Measurements from ENCODE around the gene RABGAP1L.

Gene RABGAP1L

DNA sequence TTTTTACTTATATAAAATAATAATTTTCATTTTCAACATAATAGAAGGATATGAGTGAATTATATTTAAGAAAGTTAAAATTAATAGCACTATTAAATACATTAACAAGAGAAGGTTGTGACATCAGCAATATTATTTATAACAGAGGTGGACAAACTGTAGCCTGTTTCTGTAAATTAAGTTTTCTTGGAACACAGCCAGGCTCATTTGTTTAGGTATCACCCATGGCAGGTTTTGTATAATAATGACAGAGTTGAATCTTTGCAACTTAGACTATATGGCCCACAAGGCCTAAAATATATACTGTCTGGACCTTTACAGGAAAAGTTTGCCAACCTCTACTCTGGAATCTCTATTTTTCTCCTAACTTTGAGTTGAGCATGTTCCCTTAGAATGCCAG, 797.7 kb downstream of the RABGAP1L start:
- DNase-seq: no peak

- DNase-seq: no peak
Measured at GRCh38 chr1:174957829-174958228, 798.5 kb downstream of the RABGAP1L start.

- no peak for DNase-seq
Measured at GRCh38 chr1:174958396-174958795, 799.1 kb downstream of the RABGAP1L start.

- DNase-seq: no peak
Measured at GRCh38 chr1:174960362-174960761, 801.0 kb downstream of the RABGAP1L start.

DNA sequence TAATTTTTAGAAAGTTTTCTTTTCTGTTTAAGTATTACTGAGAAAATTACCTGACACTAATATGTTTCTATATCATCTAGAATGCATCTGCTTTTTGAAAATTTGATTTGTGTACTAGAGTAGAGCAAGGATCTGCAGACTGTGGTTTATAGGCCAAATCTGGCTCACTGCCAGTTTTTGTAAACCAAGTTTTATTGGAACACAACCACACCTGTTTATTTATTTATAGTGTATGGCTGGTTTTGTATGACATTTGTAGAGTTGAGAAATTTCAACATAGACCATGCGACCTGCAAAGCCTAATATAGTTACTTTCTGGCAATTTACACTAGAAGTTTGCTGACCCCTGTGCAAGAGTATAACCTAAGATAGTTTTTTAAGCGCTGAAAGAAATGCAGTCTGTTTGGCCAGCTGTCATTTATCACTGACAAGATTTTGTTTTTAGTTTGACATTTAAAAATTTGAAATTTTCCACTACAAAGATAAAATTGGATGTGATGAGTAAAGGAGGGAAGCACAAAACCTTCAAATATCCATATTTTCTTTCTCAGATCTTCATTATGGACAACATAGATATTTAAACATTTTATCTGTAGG, 804.3 kb downstream of the RABGAP1L start:
- no peak for DNase-seq

DNA sequence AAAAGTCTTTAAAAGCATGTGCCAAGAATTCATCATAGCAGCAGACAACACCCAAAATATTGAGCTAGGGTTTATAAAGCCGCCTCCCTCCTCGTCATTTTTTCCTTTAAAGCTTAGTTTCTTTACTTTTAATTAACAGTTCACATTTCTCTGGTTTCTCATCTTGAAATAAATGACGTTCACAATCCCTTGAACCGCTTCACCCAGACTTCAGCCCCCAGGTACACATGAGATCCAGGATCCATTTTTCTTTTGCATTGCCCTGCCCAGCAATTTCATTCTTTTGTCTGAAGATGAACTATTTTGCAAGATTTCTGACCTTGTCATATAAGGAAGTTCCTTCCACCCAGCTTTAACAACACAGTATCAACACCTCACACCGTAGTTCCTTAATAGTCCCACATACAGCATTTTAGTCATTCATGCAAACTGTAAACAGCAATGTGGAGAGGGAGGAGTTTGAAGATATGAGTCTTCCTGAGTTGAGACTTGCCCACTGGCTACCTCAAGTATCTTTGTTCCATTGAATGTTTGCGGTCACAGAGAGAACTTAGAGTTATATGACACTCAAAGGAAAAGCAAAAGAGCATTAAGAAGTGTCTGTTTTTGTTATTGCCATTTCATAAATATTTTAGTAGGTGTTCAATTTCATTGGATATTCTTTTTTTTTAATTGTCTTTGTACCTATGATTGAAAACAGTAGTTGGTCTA, 805.1 kb downstream of the RABGAP1L start:
- DNase-seq: no peak

DNA sequence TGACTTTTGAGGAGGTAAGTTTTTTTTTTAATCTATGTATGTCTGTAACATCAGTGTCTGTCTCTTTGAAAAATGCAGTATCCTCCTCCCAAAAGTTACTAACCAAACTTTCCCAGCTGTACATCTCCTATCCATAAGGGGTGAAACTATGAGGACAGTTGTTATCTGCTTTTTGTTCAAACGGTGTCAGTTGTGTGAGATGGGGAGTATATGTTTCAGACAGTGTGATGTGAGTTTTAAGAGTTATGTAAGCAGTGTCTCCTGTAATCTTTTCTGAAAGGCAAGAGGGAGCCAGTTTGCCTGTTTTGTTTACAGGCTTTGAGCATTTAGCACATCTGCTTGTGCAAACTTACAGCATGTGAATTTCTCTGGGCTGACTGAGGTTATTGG, 805.6 kb downstream of the RABGAP1L start:
- no peak for DNase-seq

GRCh38 chr1:174965362-174966007, 806.2 kb downstream of the RABGAP1L start:
- peak in 24 of 56 donors; percentile 3 to 51 (median 22) for DNase-seq

DNA sequence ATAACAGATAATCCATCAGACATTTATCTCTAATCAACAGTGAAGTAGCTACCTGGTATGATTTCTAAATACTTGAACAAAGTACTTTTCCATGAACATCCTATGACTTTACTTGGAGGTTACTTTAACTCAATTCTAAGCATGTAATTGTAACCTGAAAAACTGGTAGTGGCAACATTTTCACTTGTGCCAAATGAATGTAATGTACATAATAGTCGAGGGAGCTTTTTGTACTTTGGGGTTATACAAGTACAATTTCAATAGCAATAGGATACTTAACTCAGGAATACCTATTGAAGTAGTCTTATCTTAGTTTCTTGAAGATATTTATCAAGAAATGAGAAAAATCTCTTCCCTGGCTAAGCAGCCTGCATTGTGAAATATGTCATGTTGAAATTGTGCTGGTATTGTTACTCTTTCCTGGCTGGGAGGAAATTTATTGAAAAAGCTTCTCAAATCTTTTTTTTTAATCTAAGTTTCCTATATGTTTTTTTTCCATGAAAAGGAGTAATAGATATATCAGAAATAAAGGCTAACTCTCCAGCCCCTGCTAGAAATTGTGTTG, 806.8 kb downstream of the RABGAP1L start:
- no peak for DNase-seq

DNA sequence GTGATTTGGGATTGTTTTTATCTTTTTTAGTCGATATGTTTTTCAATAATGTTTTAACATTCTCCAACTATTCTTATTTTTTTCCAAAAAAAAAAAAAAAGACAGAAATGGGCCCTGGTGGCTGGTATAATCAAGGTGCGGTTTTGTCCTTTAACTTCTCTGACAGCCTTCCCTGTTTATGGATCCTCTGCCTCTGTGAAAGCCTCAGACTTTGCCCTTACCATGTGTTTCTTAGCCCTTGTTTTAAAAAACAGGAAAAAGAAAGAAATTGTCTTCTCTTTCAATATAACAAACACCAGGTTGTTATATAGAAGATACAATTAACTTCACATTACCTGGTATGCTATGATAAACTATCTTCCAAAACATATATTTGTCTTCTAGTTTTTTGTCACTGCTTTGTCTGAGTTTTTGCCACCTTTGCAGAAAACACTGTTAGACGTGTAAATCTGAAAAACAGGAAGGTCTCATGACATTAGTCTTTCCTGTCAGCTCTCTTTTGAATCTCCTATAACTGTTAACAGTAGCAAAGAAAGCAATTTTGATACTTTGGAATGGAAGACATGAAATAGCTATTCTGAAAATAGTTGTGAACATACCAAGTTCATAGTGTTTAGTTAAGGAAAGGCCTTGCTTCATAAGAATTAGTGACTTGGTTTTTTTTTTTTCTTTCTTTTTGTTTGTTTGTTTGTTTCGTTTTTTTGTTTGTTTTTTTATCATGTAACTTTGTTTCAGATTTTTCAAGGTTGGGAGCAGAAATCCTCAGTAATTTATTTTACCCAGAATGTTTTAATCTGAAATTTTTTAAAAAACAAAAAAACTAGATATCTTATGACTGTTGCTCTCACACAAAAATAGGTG, 808.8 kb downstream of the RABGAP1L start:
- no peak for DNase-seq

DNA sequence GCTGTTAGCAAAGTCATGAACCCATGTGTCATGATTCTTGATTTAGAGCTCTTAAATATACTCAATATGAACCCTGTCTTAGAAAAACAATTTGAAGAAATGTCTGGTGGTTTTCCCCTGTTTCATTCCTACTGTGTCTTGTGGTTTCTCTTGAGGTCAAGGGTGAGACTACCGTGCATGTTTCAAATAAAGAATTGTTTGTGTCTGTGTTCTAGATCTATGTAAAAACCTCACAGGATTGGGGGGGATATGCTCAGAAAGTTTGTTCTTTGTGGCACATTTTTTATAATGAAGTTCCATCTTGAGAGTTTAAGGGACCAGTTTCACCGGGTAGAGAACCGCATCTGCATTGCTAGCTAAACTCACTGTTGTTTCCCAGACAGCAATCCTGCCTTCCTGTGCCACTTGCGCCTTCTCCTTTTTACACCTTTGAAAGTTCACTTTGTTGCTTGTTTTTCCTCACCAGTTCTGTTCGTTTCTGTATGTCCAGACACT, 809.5 kb downstream of the RABGAP1L start:
- DNase-seq: no peak

GRCh38 chr1:174969977-174970376, 810.7 kb downstream of the RABGAP1L start:
- no peak for DNase-seq

DNA sequence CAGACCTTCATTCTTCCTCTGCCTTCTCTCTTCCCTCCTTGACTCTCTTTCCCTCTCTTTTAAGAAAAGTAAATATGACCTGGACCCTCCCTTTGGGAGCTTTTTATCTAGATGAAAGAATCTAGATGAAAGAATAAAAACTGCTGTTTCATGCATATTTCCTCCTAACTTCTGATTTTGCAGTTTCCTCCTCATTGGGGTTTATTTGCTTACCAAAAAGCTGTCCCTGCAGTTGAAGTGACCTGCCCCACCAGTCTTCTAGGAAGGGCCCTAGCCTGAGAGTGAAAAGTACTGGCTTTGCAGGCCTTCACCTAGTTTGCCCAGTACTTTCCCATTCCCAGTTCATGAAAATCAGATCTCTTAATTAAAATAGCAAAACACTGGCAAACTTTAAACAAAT, 812.1 kb downstream of the RABGAP1L start:
- DNase-seq: no peak

DNA sequence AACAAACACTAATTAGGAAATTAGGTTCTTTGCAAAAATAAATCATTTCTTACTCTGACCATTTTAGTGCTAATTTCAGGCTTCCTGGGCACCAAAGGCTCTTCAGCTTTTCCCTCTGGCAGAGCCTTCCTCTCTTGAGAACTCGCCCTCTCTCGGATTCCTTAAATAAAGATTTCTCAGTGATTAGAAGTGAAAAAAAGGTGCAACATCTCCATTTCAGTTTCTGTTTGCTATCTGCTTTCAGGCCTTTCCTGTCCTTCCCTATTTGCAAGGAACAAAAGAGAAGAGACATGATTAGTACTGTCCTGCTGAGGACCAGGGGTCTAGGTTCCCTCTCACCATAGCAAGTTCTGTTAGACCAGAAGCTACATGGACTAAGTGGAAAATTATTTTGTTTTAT, 812.6 kb downstream of the RABGAP1L start:
- no peak for DNase-seq

GRCh38 chr1:174974711-174975119, 815.4 kb downstream of the RABGAP1L start:
- peak in 1 of 56 donors; percentile 5 for DNase-seq

GRCh38 chr1:174975764-174976163, 816.4 kb downstream of the RABGAP1L start:
- DNase-seq: no peak

- DNase-seq: peak in 3 of 56 donors; percentile 7 to 36 (median 20)
Measured at GRCh38 chr1:174976436-174977108, 817.3 kb downstream of the RABGAP1L start.

- peak in 2 of 56 donors; percentile 27 to 32 for DNase-seq
Measured at GRCh38 chr1:174982971-174983689, 823.8 kb downstream of the RABGAP1L start.

DNA sequence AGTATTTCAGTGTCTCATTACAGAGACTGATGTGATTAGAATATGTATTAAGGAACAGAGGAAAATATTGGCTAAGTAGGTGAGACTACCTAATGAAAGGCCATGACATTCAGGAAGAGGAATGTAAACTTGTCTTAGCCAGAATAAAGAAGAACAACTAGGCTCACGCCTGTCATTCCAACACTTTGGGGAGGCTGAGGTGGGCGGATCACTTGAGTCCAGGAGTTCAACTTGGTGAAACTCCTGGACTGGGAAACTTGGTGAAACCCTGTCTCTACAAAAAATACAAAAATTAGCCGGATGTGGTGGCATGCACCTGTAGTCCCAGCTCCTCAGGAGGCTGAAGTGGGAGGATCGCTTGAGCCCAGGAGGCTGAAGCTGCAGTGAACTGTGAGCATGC, 825.6 kb downstream of the RABGAP1L start:
- DNase-seq: no peak

GRCh38 chr1:174988539-174988938, 829.2 kb downstream of the RABGAP1L start:
- DNase-seq: no peak

All from nucleus accumbens (tissue), 56 donors.